Measurements from ENCODE around the gene TRIM17. TPM values are rescaled to one million over a fixed set of nuclear protein-coding genes. Genes with fewer than 3 reads are reported as not detected.

TRIM17 gene
- total and polyA plus RNA-seq, 3 donors from 2014 or later = 21.4 to 37.4 (median 33.6) TPM

- intact Hi-C loops (cut with DNase I; ENCODE audit: low total_unique reads) = no loop called here
- H3K27me3 ChIP-seq = no peaks in the 10 kb centered on the region
- no peak overlapping the region for H3K4me3 ChIP-seq
- TF ChIP-seq POLR2A (IDR thresholded peaks at IDR 0.05) (no peak), CTCF (IDR thresholded peaks at IDR 0.05) (no peak)
- no peaks in the 10 kb centered on the region for H3K36me3 ChIP-seq (ENCODE audit: low read depth, missing control alignments)
- no peak for DNase-seq
- H3K27ac ChIP-seq = peak overlapping the region; percentile 57 to 85
- WGBS, 2 donors = 96 to 97% methylated on average over 13 to 22 of the region's 22 CpGs
- H3K9me3 ChIP-seq = no peaks in the 10 kb centered on the region
- peaks cover 24% of the 10 kb centered on the region for H3K4me1 ChIP-seq
Observed at GRCh38 chr1:228375578-228376261, 40.9 kb downstream of the TRIM17 start.

- no peak overlapping the region for H3K4me3 ChIP-seq
- TF ChIP-seq CTCF (IDR thresholded peaks at IDR 0.05) (no peak), POLR2A (IDR thresholded peaks at IDR 0.05) (no peak)
- H3K27me3 ChIP-seq = no peaks in the 10 kb centered on the region
- peak overlapping the region; percentile 57 to 85 for H3K27ac ChIP-seq
- intact Hi-C loops (cut with DNase I; ENCODE audit: low total_unique reads) = no loop called here
- H3K4me1 ChIP-seq = peaks cover 24% of the 10 kb centered on the region
- peak; percentile 83 for DNase-seq
- H3K9me3 ChIP-seq = no peaks in the 10 kb centered on the region
- H3K36me3 ChIP-seq (ENCODE audit: low read depth, missing control alignments) = no peaks in the 10 kb centered on the region
- WGBS, 2 donors = 35 to 72% methylated on average over 8 to 22 of the region's 25 CpGs
Observed at GRCh38 chr1:228374711-228375577, 41.7 kb downstream of the TRIM17 start.

- TF ChIP-seq POLR2A (IDR thresholded peaks at IDR 0.05) (no peak), CTCF (IDR thresholded peaks at IDR 0.05) (no peak)
- intact Hi-C loops (cut with DNase I; ENCODE audit: low total_unique reads) = no loop called here
- Histone ChIP-seq H3K4me3 (no peak overlapping the region), H3K9me3 (no peaks in the 10 kb centered on the region), H3K4me1 (peaks cover 27% of the 10 kb centered on the region), H3K27me3 (no peaks in the 10 kb centered on the region), H3K36me3 (ENCODE audit: low read depth, missing control alignments) (no peaks in the 10 kb centered on the region), H3K27ac (peak overlapping the region in 1 of 2 donors; percentile 85)
- no peak for DNase-seq
- WGBS, 2 donors = 78 to 91% methylated on average over 7 to 14 of the region's 14 CpGs
Observed at GRCh38 chr1:228373681-228374571, 42.7 kb downstream of the TRIM17 start.

- no peaks in the 10 kb centered on the region for H3K36me3 ChIP-seq (ENCODE audit: low read depth, missing control alignments)
- TF ChIP-seq CTCF (IDR thresholded peaks at IDR 0.05) = no peak
- no peak for TF ChIP-seq POLR2A (IDR thresholded peaks at IDR 0.05)
- 71 to 85% methylated on average over 5 to 12 of the region's 12 CpGs for WGBS, 2 donors
Observed at GRCh38 chr1:228373004-228373680, 43.5 kb downstream of the TRIM17 start.

More at GRCh38 chr1:228373004-228373680, 43.5 kb downstream of the TRIM17 start:
- intact Hi-C loops (cut with DNase I; ENCODE audit: low total_unique reads) = no loop called here
- no peak overlapping the region for H3K27ac ChIP-seq
- no peak overlapping the region for H3K4me3 ChIP-seq
- H3K9me3 ChIP-seq = no peaks in the 10 kb centered on the region
- DNase-seq = no peak
- peaks cover 31% of the 10 kb centered on the region for H3K4me1 ChIP-seq
- no peaks in the 10 kb centered on the region for H3K27me3 ChIP-seq

All from testis (tissue), 3 donors.